Heart left ventricle (tissue), 13 donors: ENCODE data around the gene MGST3.

ENCODE experiments used
- CTCF ChIP-seq, 12 donors: fragments of 200-600 bp; sonication (generic) in 4 of 12; IDR thresholded peaks; one replicate each; pipeline versions ENCODE4 v1.5.0 to v1.8.0; 2018 to 2022; ENCODE audit warnings: antibody characterized with exemption in 12 of 12, mild to moderate bottlenecking in 5 of 12
- POLR2A ChIP-seq, 2 donors: fragments of 450-650 bp; IDR thresholded peaks; one replicate each; pipeline ENCODE4 v1.6.1; 2017; ENCODE audit warnings: antibody characterized with exemption in 2 of 2, mild to moderate bottlenecking in 2 of 2, moderate library complexity in 2 of 2
- donor health status: ischemic (EF 13 %, LVEDD 7.1; RV severe dilation, severe dysfunction).
- donor health status: DM: no; HTN: yes; CAD: no.
- donor health status: DM: no; HTN: no; CAD: no.
- donor health status: ischemic (EF 25% LVEDD 6.9; RV normal size, moderate dysfunction).
- donor health status: ischemic (EF 25% LVEDD 5.7; RV mildly dilated, moderate dysfunction).
- donor health status: ischemic (EF 35%, LVEDD 5.7; RV mildly dilated, moderate dysfunction).
- donor health status: nonischemic (EF 11% LVEDD 7.7; RV severe dilation, severe dysfunction).
- donor health status: DM: yes; HTN: yes; CAD: no.
- donor health status: PGD.
- donor health status: ischemic (EF 29% LVEDD 5.4; RV normal size, mild dysfunction).
- donor health status: nonischemic (EF 23%, LVEDD 6.1; RV moderate dilation, normal function).

DNA sequence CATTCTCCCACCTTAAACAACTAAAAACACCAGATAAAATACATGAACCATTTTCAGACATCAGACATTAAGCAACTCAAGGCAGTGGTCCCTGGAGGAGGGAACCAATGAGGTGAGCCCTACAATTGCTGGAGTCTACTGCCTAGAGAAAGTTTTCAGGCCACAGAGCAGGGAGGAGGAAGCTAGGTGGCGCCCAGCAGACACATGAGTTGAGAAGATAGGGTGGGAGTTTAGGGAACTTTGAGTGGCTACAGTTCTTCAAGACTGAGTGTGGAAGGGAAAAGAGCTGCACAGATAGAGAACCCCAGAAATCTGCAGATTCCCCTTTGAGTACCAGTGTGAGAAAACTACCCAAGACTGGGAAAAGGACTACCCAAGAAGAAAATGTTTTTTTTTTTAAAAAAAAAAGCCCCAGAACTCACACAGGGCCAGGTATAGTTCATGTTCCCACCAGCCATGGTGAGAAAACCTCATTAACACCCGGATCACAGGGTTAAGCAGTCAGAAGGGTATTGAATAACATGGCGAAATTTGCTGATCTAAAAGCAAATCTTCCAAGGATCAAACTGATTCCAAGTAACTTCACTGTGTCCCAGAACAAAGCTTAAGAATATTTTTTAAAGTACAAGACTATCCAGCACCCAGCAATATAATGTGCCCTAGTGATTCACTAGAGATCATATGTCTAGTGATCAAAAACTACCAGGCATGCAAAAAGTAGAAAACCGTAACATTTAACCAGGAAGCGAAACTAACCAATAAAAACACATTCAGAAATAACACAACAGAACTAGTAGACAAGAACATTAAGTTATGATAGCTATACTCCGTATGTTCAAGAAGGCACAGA is 55.3 kb downstream of the MGST3 start:
- no peak for TF ChIP-seq POLR2A (IDR thresholded peaks at IDR 0.05)
- TF ChIP-seq CTCF (IDR thresholded peaks at IDR 0.05), result peak in 1 of 12 donors; percentile 9
